ENCODE results near the gene PIK3CD. TPM values are rescaled to one million over a fixed set of nuclear protein-coding genes. Genes with fewer than 3 reads are reported as not detected.
"Not testable (repeated sequence)": the region's sequence is repeated elsewhere in the genome, so short reads cannot be mapped to it uniquely, and the experiment has no call there.

Gene PIK3CD
- total RNA-seq, 1 donor: 14.1 TPM

GRCh38 chr1:9706178-9706577, 54.6 kb downstream of the PIK3CD start:
- peaks cover 2% of the 10 kb centered on the region for H3K79me2 ChIP-seq (ENCODE audit: insufficient read depth, low read length)
- H3K9me3 ChIP-seq (ENCODE audit: low read depth, low read length): no peaks in the 10 kb centered on the region
- no peak overlapping the region for H3K27ac ChIP-seq (ENCODE audit: low read depth, low read length)
- H4K20me1 ChIP-seq (ENCODE audit: insufficient read depth, low read length): no peaks in the 10 kb centered on the region
- TF ChIP-seq CTCF (IDR thresholded peaks at IDR 0.05; ENCODE audit: extremely low read depth, low read depth, low read length): no peak
- no peak overlapping the region for H3K4me3 ChIP-seq (ENCODE audit: insufficient read depth, low read length)
- DNase-seq (ENCODE audit: insufficient read length, low spot score, missing footprints): no peak
- no peak overlapping the region for H2AFZ ChIP-seq (ENCODE audit: low read length)
- H3K27me3 ChIP-seq (ENCODE audit: insufficient read depth, low read length): no peaks in the 10 kb centered on the region
- peaks cover 14% of the 10 kb centered on the region for H3K4me1 ChIP-seq (ENCODE audit: insufficient read depth, low read length)
- no peaks in the 10 kb centered on the region for H3K36me3 ChIP-seq (ENCODE audit: insufficient read depth, low read length)
- H3K4me2 ChIP-seq (ENCODE audit: insufficient read depth, low read length): no peak overlapping the region

GRCh38 chr1:9710037-9710436, 58.5 kb downstream of the PIK3CD start:
- no peaks in the 10 kb centered on the region for H3K9me3 ChIP-seq (ENCODE audit: low read depth, low read length)
- H4K20me1 ChIP-seq (ENCODE audit: insufficient read depth, low read length): no peaks in the 10 kb centered on the region
- H3K79me2 ChIP-seq (ENCODE audit: insufficient read depth, low read length): no peaks in the 10 kb centered on the region
- no peak overlapping the region for H3K4me2 ChIP-seq (ENCODE audit: insufficient read depth, low read length)
- H3K4me1 ChIP-seq (ENCODE audit: insufficient read depth, low read length): peaks cover 8% of the 10 kb centered on the region
- no peak overlapping the region for H3K4me3 ChIP-seq (ENCODE audit: insufficient read depth, low read length)
- H3K36me3 ChIP-seq (ENCODE audit: insufficient read depth, low read length): no peaks in the 10 kb centered on the region
- no peak for TF ChIP-seq CTCF (IDR thresholded peaks at IDR 0.05; ENCODE audit: extremely low read depth, low read depth, low read length)
- no peak for DNase-seq (ENCODE audit: insufficient read length, low spot score, missing footprints)
- H3K27me3 ChIP-seq (ENCODE audit: insufficient read depth, low read length): no peaks in the 10 kb centered on the region
- no peak overlapping the region for H2AFZ ChIP-seq (ENCODE audit: low read length)
- H3K27ac ChIP-seq (ENCODE audit: low read depth, low read length): no peak overlapping the region

- no peak overlapping the region for H3K27ac ChIP-seq (ENCODE audit: low read depth, low read length)
- H4K20me1 ChIP-seq (ENCODE audit: insufficient read depth, low read length): no peaks in the 10 kb centered on the region
- no peaks in the 10 kb centered on the region for H3K27me3 ChIP-seq (ENCODE audit: insufficient read depth, low read length)
- DNase-seq (ENCODE audit: insufficient read length, low spot score, missing footprints): no peak
- no peak for TF ChIP-seq CTCF (IDR thresholded peaks at IDR 0.05; ENCODE audit: extremely low read depth, low read depth, low read length)
- H3K9me3 ChIP-seq (ENCODE audit: low read depth, low read length): no peaks in the 10 kb centered on the region
- H2AFZ ChIP-seq (ENCODE audit: low read length): no peak overlapping the region
- H3K4me3 ChIP-seq (ENCODE audit: insufficient read depth, low read length): no peak overlapping the region
- no peak overlapping the region for H3K4me2 ChIP-seq (ENCODE audit: insufficient read depth, low read length)
- no peaks in the 10 kb centered on the region for H3K36me3 ChIP-seq (ENCODE audit: insufficient read depth, low read length)
- H3K4me1 ChIP-seq (ENCODE audit: insufficient read depth, low read length): no peaks in the 10 kb centered on the region
- no peaks in the 10 kb centered on the region for H3K79me2 ChIP-seq (ENCODE audit: insufficient read depth, low read length)
These were observed 60.0 kb downstream of the PIK3CD start for GRCh38 chr1:9711466-9712020.

GRCh38 chr1:9712767-9713166, 61.2 kb downstream of the PIK3CD start:
- H3K27ac ChIP-seq (ENCODE audit: low read depth, low read length); H3K9me3 ChIP-seq (ENCODE audit: low read depth, low read length); H3K36me3 ChIP-seq (ENCODE audit: insufficient read depth, low read length); DNase-seq (ENCODE audit: insufficient read length, low spot score, missing footprints); H3K4me2 ChIP-seq (ENCODE audit: insufficient read depth, low read length); H3K79me2 ChIP-seq (ENCODE audit: insufficient read depth, low read length); H4K20me1 ChIP-seq (ENCODE audit: insufficient read depth, low read length); H3K27me3 ChIP-seq (ENCODE audit: insufficient read depth, low read length); H2AFZ ChIP-seq (ENCODE audit: low read length); H3K4me1 ChIP-seq (ENCODE audit: insufficient read depth, low read length); H3K4me3 ChIP-seq (ENCODE audit: insufficient read depth, low read length): not testable (repeated sequence)

Measured in osteoblast (primary cell).